Activated T-cell treated with anti-CD3 and anti-CD28 coated beads for 1 hour (primary cell): ENCODE results near the gene PRUNE2.

Experiments
- DNase-seq: peaks from one replicate; pipeline ENCODE4 v3.0.0-alpha.2; 2020; ENCODE audit warnings: low read depth

The PRUNE2 gene

GRCh38 chr9:76624391-76625048, 281.4 kb downstream of the PRUNE2 start:
- DNase-seq, result no peak

GRCh38 chr9:76620996-76621395, 284.9 kb downstream of the PRUNE2 start:
- DNase-seq, result no peak

DNA sequence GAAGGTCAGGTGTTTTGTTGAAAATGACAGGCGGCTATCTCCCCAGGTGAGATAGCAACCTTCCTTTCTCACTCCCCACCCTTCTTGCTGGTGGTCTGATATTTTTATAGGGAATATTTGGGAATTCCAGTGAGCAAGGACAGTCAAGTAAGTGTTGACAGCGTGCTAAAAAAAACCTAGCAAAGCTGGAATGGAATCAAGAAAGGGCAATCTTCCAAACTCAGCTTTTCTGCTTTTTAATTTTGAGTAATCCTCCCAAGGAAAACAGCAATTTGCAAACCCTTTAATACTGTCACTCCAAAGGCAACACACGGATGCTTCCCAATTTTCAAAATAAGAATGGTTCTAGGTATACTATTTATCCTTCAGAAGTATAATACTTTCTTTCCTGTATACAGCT, 285.3 kb downstream of the PRUNE2 start:
- no peak for DNase-seq

GRCh38 chr9:76619640-76620039, 286.3 kb downstream of the PRUNE2 start:
- DNase-seq, result no peak

GRCh38 chr9:76619197-76619596, 286.7 kb downstream of the PRUNE2 start:
- no peak for DNase-seq

DNA sequence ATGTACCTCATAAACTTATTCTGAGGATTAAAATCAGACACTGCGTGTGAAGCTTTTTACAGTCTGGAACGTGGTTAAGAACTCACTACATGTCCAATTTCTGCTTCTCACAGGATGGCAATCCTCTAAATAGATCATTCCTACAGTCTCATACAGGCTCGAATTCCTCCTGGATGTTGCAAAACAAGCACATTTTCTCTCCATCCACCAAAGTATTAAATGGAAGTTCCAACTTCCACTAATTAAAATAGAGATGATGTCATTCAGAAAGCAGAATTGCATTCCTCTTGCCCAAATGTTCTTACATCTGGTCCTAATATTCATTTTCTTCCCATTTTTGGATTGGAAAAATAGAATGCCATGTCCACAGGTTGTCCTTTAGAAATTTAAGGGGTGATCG, 287.2 kb downstream of the PRUNE2 start:
- no peak for DNase-seq

DNA sequence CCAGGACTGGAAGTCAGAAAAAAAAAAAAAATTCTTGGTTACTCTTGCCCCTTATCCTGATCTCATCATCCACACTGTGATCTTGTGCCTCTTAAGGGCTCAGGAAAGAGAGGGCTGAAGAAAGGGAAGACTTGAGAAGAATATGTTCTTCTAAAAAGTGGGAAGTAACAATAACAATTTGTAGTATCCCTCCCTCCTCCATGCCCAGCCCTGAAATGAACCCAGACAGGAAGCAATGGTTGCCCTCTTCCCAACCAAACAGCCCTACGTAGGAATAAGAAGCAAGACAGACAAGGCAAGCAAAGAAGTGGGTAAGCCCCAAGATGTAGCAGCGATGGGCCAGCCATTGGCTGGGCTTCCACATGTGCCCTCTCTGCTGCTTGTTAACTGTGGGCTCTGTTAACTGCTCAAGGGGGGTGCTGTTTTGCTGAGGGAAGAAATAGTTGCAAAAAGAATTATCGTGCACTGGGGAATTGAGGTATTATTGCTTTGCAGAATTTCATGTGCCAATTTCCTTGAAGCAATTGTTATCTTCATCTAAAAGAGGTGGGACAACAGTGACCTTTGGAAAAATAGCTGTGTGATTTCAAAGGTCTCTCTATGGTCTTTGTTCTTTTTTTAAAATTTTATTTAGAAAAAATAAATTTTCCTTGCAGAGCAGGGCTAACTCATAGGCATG, 288.3 kb downstream of the PRUNE2 start:
- DNase-seq, result no peak

GRCh38 chr9:76616780-76617179, 289.1 kb downstream of the PRUNE2 start:
- no peak for DNase-seq

DNA sequence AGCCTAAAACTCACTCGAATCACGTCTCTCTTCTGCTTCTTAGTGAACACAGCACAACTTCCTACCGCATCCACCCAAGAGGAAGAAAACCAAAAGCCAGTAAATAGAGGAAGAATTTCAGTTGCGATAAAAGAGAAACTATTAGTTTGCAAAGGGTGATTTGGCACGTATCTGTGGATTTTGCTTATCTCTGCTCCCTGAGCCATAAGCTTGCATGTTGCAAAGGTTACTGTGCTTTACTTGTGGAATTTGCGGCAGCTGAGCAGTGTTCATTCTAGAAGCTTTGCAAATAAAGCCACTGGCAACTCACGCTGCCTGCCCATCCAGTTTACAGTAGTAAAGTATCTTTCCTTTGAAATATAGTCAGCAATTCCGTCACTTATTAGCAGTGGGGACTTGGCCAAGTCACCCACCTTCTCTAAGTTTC, 290.7 kb downstream of the PRUNE2 start:
- no peak for DNase-seq

- no peak for DNase-seq
Observed at GRCh38 chr9:76613974-76614373, 291.9 kb downstream of the PRUNE2 start.

GRCh38 chr9:76613150-76613781, 292.6 kb downstream of the PRUNE2 start:
- DNase-seq, result no peak

DNA sequence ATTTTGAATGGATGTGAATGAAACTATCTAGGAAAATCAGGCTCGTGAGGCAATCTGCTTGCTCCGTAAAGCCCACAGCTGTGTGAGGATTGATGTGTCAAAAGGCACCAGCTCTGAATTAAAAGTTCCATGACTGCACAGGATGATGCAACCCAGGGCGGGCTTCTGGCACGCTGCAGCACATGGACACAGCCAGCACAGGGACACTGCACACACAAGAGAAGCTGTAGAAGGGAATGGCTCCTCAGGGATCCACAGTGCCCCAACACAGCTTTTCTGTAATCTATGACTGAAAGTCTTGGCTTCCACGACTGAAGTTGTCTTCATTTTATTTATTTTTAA, 295.9 kb downstream of the PRUNE2 start:
- no peak for DNase-seq

- DNase-seq, result no peak
Observed at GRCh38 chr9:76609285-76610010, 296.5 kb downstream of the PRUNE2 start.

GRCh38 chr9:76608575-76609273, 297.2 kb downstream of the PRUNE2 start:
- DNase-seq, result no peak

DNA sequence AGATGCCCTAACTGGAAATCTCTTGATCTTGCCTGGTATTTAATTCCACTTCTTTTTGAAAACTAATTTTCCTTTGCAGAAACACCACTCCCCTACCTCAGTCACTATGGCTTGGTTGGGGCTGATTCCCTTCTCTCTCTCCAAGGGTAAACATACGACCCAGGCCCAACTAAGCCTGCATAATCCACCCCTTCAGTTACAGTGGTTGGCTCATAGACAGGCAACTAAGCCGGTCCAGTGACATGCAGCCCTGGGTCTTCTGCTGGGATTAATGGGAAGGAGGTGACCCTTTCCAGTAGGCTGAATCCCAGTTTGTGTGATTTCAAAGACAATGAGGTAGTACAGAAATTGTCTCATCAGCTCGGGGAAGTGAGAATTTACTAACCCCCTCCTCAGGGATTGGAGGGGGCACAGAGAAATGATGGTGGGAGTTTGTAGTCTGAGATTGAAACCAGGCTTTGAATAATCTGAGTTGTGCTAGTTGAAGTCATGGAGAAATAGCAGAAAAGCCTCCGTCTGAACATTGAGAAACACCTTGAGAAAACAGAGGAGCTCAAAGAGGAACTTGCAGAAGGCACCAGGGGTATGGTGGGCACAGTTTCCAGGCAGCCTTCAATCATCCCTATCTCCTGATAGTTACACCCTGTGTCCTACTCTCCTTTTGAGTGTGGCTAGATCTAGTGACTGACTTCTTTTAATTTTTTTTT, 298.0 kb downstream of the PRUNE2 start:
- no peak for DNase-seq

DNA sequence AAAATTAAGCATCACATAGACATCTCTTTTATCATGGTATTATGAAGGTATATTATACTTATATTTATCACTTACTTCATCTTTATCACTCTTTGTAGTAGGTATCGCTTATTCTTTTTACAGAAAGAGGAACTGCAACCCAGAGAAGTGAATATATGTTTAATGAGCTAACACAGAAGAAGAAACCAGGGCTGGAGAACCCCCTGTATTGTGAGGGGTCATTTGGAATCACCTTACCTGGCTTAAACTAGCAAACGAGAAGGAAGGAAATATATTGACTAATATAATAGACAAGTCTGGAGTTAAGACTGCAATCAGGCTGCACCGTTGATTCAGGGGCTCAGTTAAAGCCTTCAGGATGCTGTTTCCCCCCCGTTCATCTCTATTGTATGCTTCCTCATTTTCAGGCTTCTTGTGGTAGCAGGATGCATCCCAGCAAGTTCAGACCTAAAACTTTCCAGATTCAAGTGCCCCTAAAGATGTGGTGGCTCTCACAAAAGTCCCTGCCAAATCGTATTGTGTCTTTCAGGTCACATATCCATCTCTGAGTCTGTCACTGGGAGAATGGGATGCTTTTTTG, 300.5 kb downstream of the PRUNE2 start:
- DNase-seq, result no peak

- DNase-seq, result no peak
Observed at GRCh38 chr9:76603931-76604570, 301.9 kb downstream of the PRUNE2 start.

DNA sequence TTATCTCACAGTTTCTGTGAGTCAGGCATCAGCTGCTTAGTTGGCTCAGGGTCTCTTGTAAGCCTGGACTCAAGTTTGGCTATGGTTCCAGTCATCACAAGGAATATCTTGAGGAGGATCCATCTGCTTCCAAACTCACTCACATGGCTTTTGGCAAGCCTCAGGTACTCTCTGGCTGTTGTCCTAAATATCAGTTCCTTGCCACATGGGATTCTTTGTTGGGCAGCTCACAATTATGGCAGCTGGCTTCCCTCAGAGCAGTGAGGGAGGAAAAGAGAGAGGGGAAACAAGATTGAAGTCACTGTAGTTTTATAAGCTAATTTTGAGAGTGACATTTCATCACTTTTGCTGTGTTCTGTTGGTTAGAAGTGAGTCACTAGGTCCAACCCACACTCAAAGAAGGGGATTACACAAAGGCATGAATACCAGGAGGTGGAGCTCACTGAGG, 302.4 kb downstream of the PRUNE2 start:
- DNase-seq, result no peak

DNA sequence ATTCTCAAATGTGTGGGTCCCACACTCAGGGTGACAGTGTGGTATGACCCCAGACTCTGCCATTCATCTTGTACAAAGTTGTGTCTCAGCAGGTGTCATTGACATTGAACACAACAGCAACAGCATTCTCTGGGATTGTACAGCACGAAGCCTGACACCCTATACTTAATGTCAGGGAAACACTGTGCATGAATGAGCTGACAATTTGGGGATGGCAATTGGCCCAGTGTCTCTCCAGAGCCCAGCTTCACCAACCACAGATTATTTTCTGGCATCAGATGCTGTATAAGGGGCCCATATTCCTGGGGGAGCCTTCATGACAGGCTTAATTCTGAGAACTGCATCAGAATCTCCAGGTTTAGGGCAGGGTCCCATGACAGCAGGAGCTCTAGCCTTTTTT, 303.7 kb downstream of the PRUNE2 start:
- DNase-seq, result no peak

GRCh38 chr9:76600007-76600615, 305.8 kb downstream of the PRUNE2 start:
- no peak for DNase-seq
